ENCODE data around the gene POGK.

Gene POGK

DNA sequence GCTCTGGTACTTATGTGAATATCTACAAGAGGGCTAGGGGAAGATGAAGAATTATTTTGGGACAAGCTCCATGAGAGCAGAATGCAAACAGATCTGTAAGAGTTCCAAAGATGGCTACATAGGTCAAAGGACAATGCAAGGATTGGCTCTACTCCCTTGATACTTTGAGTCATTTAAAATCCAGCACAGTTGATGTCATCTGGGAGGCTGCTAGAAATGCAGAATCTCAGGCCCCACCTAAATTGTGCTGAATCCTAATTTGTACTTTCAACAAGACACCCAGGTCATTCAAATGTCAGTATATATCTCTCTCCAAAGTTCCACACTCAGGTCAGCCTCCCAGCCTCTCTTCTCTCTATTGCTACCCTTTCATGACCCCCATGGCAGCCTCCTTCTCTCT lies 60.5 kb downstream of the POGK start:
- no peak overlapping the region for H3K27ac ChIP-seq (ENCODE audit: low read depth, low read length)
- no peaks in the 10 kb centered on the region for H3K36me3 ChIP-seq (ENCODE audit: control insufficient read depth in 1 of 2, insufficient read depth in 2 of 2, low read length in 2 of 2)
- no peaks in the 10 kb centered on the region for H3K4me1 ChIP-seq (ENCODE audit: control insufficient read depth in 1 of 2, insufficient read depth in 2 of 2, low read length in 2 of 2)
- no peak overlapping the region for H3K9ac ChIP-seq (ENCODE audit: low read depth in 1 of 2, low read length in 2 of 2)
- peaks cover 0 to 3% of the 10 kb centered on the region in 2 donors for H3K27me3 ChIP-seq (ENCODE audit: control insufficient read depth in 1 of 2, insufficient read depth in 2 of 2, low read length in 2 of 2)
- peaks cover 3 to 5% of the 10 kb centered on the region in 2 donors for H3K9me3 ChIP-seq (ENCODE audit: control insufficient read depth in 1 of 2, low read length in 2 of 2)
- H3K4me3 ChIP-seq (ENCODE audit: low read depth in 1 of 2, low read length in 2 of 2), result no peak overlapping the region

DNA sequence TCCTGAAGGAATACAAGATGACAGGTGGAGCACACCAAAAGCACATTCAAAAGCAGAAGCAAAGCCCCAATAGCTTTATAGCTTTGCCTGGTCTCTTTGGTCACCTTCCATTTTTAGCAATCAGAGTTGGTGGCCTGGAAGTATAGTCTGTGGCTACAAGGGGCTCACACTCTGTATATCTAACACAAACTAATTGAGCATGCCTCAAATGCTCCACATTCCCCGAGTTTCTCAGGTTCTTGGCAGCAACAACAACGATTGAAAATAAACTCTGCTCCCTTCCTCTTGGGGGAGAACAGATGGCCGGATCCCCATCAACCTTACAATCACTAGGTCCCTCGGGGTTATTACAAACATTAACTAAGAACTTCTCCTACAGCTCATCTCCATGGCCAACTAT lies 61.7 kb downstream of the POGK start:
- no peak overlapping the region for H3K9ac ChIP-seq (ENCODE audit: low read depth in 1 of 2, low read length in 2 of 2)
- H3K4me1 ChIP-seq (ENCODE audit: control insufficient read depth in 1 of 2, insufficient read depth in 2 of 2, low read length in 2 of 2), result no peaks in the 10 kb centered on the region
- peaks cover 3 to 5% of the 10 kb centered on the region in 2 donors for H3K9me3 ChIP-seq (ENCODE audit: control insufficient read depth in 1 of 2, low read length in 2 of 2)
- H3K36me3 ChIP-seq (ENCODE audit: control insufficient read depth in 1 of 2, insufficient read depth in 2 of 2, low read length in 2 of 2), result no peaks in the 10 kb centered on the region
- no peak overlapping the region for H3K4me3 ChIP-seq (ENCODE audit: low read depth in 1 of 2, low read length in 2 of 2)
- H3K27ac ChIP-seq (ENCODE audit: low read depth, low read length), result no peak overlapping the region
- H3K27me3 ChIP-seq (ENCODE audit: control insufficient read depth in 1 of 2, insufficient read depth in 2 of 2, low read length in 2 of 2), result peaks cover 0 to 3% of the 10 kb centered on the region in 2 donors

DNA sequence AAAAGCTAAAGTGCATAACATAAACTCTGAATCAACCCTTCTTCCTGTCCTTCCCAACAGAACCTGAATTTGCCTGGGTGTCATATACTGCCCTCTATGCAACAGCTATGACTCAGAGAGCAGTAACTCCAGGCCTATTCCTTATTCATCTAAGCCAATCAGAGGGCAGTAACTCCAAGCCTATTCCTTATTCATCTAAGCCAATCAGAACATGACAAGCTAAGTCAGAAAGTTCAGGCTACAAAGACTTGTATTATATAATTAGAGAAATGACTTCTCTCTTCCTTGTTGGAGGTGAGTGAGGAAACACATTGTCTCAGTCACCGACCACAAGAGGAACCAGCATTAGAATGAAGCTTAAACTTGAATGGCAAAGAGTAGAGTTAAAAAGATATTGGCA lies 63.0 kb downstream of the POGK start:
- Histone ChIP-seq H3K4me1 (ENCODE audit: control insufficient read depth in 1 of 2, insufficient read depth in 2 of 2, low read length in 2 of 2) (no peaks in the 10 kb centered on the region), H3K27ac (ENCODE audit: low read depth, low read length) (no peak overlapping the region), H3K36me3 (ENCODE audit: control insufficient read depth in 1 of 2, insufficient read depth in 2 of 2, low read length in 2 of 2) (no peaks in the 10 kb centered on the region), H3K27me3 (ENCODE audit: control insufficient read depth in 1 of 2, insufficient read depth in 2 of 2, low read length in 2 of 2) (peaks cover 0 to 3% of the 10 kb centered on the region in 2 donors), H3K9me3 (ENCODE audit: control insufficient read depth in 1 of 2, low read length in 2 of 2) (peaks cover 3 to 4% of the 10 kb centered on the region in 2 donors), H3K4me3 (ENCODE audit: low read depth in 1 of 2, low read length in 2 of 2) (no peak overlapping the region), H3K9ac (ENCODE audit: low read depth in 1 of 2, low read length in 2 of 2) (no peak overlapping the region)

DNA sequence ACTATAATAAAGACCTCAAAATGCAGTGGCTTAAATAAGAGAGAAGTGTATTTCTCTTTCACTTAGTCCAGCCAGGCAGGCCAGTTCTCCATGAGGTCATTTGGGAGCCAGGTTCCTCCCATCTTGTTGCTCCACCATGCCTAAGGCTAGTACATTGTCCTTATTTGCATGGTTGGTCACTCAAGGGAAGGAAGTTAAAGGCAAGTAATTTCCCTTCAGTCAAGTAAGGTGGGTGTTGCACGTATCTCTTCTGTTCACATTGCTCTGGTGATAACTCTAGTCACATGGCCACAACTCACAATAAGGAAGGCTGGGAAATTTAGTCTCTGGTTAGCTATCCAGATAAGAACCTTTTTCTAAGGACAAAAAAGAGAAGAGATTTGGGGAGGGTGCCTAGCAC lies 64.0 kb downstream of the POGK start:
- no peak overlapping the region for H3K4me3 ChIP-seq (ENCODE audit: low read depth in 1 of 2, low read length in 2 of 2)
- H3K9ac ChIP-seq (ENCODE audit: low read depth in 1 of 2, low read length in 2 of 2), result no peak overlapping the region
- no peaks in the 10 kb centered on the region for H3K4me1 ChIP-seq (ENCODE audit: control insufficient read depth in 1 of 2, insufficient read depth in 2 of 2, low read length in 2 of 2)
- no peak overlapping the region for H3K27ac ChIP-seq (ENCODE audit: low read depth, low read length)
- H3K27me3 ChIP-seq (ENCODE audit: control insufficient read depth in 1 of 2, insufficient read depth in 2 of 2, low read length in 2 of 2), result peaks cover 0 to 3% of the 10 kb centered on the region in 2 donors
- no peaks in the 10 kb centered on the region for H3K9me3 ChIP-seq (ENCODE audit: control insufficient read depth in 1 of 2, low read length in 2 of 2)
- H3K36me3 ChIP-seq (ENCODE audit: control insufficient read depth in 1 of 2, insufficient read depth in 2 of 2, low read length in 2 of 2), result no peaks in the 10 kb centered on the region

DNA sequence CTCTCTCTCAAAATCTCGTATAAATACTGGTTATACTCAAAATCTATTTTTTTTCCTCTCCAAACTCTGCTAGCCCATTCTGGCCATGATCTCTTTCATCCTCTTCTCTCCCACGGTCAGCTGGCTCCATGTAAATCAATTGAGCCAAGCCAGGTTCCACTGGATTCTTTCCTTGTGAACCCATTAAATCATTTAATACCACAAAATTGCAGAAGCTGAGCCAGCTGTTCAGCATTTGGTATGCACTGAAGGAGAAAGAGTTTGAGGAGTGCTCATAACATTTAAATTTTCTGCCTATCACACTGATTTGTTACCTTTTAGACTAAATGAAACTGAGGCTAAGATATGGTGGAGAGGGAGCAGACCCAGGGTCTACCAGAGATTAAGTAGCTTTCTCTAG lies 65.9 kb downstream of the POGK start:
- Histone ChIP-seq H3K4me1 (ENCODE audit: control insufficient read depth in 1 of 2, insufficient read depth in 2 of 2, low read length in 2 of 2) (no peaks in the 10 kb centered on the region), H3K9me3 (ENCODE audit: control insufficient read depth in 1 of 2, low read length in 2 of 2) (no peaks in the 10 kb centered on the region), H3K27ac (ENCODE audit: low read depth, low read length) (no peak overlapping the region), H3K4me3 (ENCODE audit: low read depth in 1 of 2, low read length in 2 of 2) (no peak overlapping the region), H3K27me3 (ENCODE audit: control insufficient read depth in 1 of 2, insufficient read depth in 2 of 2, low read length in 2 of 2) (peaks cover 0 to 3% of the 10 kb centered on the region in 2 donors), H3K9ac (ENCODE audit: low read depth in 1 of 2, low read length in 2 of 2) (no peak overlapping the region), H3K36me3 (ENCODE audit: control insufficient read depth in 1 of 2, insufficient read depth in 2 of 2, low read length in 2 of 2) (no peaks in the 10 kb centered on the region)

DNA sequence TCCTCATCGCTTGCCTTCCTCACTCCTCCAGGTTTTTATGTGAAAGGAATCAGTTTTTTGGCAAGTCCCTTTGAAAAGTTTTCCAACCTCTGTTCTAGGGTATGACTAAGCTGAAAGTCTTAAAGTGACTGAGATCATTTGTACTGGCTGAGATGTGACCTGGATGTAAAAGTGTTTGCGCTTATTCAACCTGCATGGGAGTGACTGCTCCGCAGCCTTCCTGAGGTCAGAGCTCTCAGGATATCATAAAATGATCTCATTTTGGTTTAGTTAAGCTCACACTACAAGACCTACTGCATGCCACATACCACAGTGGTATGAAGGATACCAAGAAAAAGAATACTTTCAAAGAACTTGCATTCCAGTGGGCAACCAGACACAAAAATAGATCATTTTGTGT lies 66.6 kb downstream of the POGK start:
- Histone ChIP-seq H3K9me3 (ENCODE audit: control insufficient read depth in 1 of 2, low read length in 2 of 2) (no peaks in the 10 kb centered on the region), H3K4me3 (ENCODE audit: low read depth in 1 of 2, low read length in 2 of 2) (no peak overlapping the region), H3K36me3 (ENCODE audit: control insufficient read depth in 1 of 2, insufficient read depth in 2 of 2, low read length in 2 of 2) (no peaks in the 10 kb centered on the region), H3K9ac (ENCODE audit: low read depth in 1 of 2, low read length in 2 of 2) (no peak overlapping the region), H3K4me1 (ENCODE audit: control insufficient read depth in 1 of 2, insufficient read depth in 2 of 2, low read length in 2 of 2) (no peaks in the 10 kb centered on the region), H3K27me3 (ENCODE audit: control insufficient read depth in 1 of 2, insufficient read depth in 2 of 2, low read length in 2 of 2) (peaks cover 0 to 3% of the 10 kb centered on the region in 2 donors), H3K27ac (ENCODE audit: low read depth, low read length) (no peak overlapping the region)

Data from duodenal mucosa (tissue), 2 donors.